SIG-M5 treated with dmso at 0.1 percent for 504 hours (cell line): ENCODE measurements around the gene AMER2.

ENCODE experiments used
- DNase-seq: peaks from one replicate; lab custom pipeline; 2025; ENCODE audit not compliant: unreplicated experiment; lab: John Stamatoyannopoulos, UW

The AMER2 gene

GRCh38 chr13:25157681-25158080 lies 14.4 kb downstream of the AMER2 start:
- DNase-seq: no peak

GRCh38 chr13:25153736-25154135 lies 18.4 kb downstream of the AMER2 start:
- no peak for DNase-seq

GRCh38 chr13:25151626-25152195 lies 20.4 kb downstream of the AMER2 start:
- no peak for DNase-seq

GRCh38 chr13:25149711-25150110 lies 22.4 kb downstream of the AMER2 start:
- no peak for DNase-seq

- DNase-seq: no peak
Observed at GRCh38 chr13:25148402-25148771, 23.7 kb downstream of the AMER2 start.

- DNase-seq: no peak
Observed at GRCh38 chr13:25147638-25148401, 24.3 kb downstream of the AMER2 start.

GRCh38 chr13:25143706-25144105 lies 28.4 kb downstream of the AMER2 start:
- no peak for DNase-seq

- no peak for DNase-seq
Observed at GRCh38 chr13:25141042-25141441, 31.0 kb downstream of the AMER2 start.

GRCh38 chr13:25137788-25138115 lies 34.3 kb downstream of the AMER2 start:
- no peak for DNase-seq

GRCh38 chr13:25136880-25137787 lies 35.0 kb downstream of the AMER2 start:
- no peak for DNase-seq

- DNase-seq: no peak
Observed at GRCh38 chr13:25135896-25136295, 36.2 kb downstream of the AMER2 start.

GRCh38 chr13:25132751-25133390 lies 39.2 kb downstream of the AMER2 start:
- no peak for DNase-seq

- DNase-seq: no peak
Observed at GRCh38 chr13:25131881-25132420, 40.1 kb downstream of the AMER2 start.

- DNase-seq: no peak
Observed at GRCh38 chr13:25130944-25131343, 41.1 kb downstream of the AMER2 start.

GRCh38 chr13:25118378-25118905 lies 53.6 kb downstream of the AMER2 start:
- DNase-seq: peak; percentile 60

GRCh38 chr13:25117312-25117711 lies 54.8 kb downstream of the AMER2 start:
- DNase-seq: no peak

- DNase-seq: no peak
Observed at GRCh38 chr13:25116044-25116443, 56.0 kb downstream of the AMER2 start.

- DNase-seq: peak; percentile 81
Observed at GRCh38 chr13:25114220-25114619, 57.9 kb downstream of the AMER2 start.

- DNase-seq: no peak
Observed at GRCh38 chr13:25112695-25113255, 59.3 kb downstream of the AMER2 start.
